ENCODE results near the gene SLC25A30.

SLC25A30 gene

GRCh38 chr13:45451282-45451681 lies 33.1 kb upstream of the SLC25A30 start:
- no peak for TF ChIP-seq CTCF (IDR thresholded peaks at IDR 0.05)

- no peak for TF ChIP-seq CTCF (IDR thresholded peaks at IDR 0.05)
Observed at GRCh38 chr13:45448965-45449559, 30.9 kb upstream of the SLC25A30 start.

- no peak for TF ChIP-seq CTCF (IDR thresholded peaks at IDR 0.05)
Observed at GRCh38 chr13:45447050-45447661, 29.0 kb upstream of the SLC25A30 start.

GRCh38 chr13:45446181-45446580 lies 28.0 kb upstream of the SLC25A30 start:
- no peak for TF ChIP-seq CTCF (IDR thresholded peaks at IDR 0.05)

- TF ChIP-seq CTCF (IDR thresholded peaks at IDR 0.05), result no peak
Observed at GRCh38 chr13:45445053-45445452, 26.9 kb upstream of the SLC25A30 start.

- TF ChIP-seq CTCF (IDR thresholded peaks at IDR 0.05), result no peak
Observed at GRCh38 chr13:45441633-45442032, 23.5 kb upstream of the SLC25A30 start.

- no peak for TF ChIP-seq CTCF (IDR thresholded peaks at IDR 0.05)
Observed at GRCh38 chr13:45439781-45440462, 21.7 kb upstream of the SLC25A30 start.

Data from LNCAP (cell line).